ENCODE results near the gene RPL37A.
A peak's percentile ranks its signal among the peaks of the same experiment; 100 is the strongest.
"Not testable (repeated sequence)": the region's sequence is repeated elsewhere in the genome, so short reads cannot be mapped to it uniquely, and the experiment has no call there.

RPL37A gene

DNA sequence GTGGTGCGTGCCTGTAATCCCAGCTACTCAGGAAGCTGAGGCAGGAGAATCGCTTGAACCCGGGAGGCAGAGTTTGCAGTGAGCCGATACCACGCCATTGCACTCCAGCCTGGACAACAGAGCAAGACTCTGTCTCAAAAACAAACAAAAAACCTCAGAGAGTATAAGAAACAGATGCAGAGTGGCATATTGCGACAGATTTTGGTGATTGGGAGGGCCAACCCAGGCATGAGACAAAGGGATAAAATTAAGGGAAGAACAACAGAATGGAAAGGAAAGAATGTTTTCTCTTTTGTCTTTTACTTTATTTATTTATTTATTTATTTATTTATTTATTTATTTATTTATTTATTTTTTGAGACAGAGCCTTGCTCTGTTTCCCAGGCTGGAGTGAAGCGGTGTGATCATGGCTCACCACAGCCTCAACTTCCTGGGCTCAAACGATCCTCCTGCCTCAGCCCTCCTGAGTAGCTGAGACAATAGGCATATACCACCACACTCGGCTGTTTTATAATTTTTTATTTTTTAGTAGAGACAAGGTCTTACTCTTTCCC is 20.0 kb downstream of the RPL37A start:
- DNase-seq, result not testable (repeated sequence)

DNA sequence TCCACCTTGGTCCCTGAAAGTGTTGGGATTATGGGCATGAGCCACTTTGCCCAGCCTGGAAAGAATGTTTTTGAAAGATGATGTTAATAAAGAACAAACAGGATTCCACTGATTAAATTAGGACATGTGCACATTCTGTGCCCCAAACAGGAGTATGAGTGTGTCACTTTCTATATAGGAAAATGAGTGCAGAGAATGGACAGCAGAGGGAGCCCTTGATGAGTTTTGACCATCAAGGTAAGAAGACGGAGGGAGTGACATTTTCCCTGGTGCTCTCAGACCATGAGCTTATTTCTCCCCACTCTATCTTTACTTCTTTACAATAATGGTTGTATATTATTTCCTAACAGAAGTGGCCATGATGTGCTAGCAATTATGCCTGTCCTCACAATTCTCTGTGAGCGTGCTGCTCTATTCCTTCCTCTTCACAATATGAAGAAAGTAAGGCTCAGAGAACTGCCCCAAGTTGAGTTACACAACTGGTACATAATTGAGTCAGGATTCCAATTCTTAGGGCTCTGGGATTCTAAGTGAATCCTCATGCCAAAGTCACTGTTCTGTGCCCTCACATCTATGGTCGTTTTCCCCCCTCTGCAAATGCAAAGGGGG is 20.6 kb downstream of the RPL37A start:
- DNase-seq, result peak; percentile 68

DNA sequence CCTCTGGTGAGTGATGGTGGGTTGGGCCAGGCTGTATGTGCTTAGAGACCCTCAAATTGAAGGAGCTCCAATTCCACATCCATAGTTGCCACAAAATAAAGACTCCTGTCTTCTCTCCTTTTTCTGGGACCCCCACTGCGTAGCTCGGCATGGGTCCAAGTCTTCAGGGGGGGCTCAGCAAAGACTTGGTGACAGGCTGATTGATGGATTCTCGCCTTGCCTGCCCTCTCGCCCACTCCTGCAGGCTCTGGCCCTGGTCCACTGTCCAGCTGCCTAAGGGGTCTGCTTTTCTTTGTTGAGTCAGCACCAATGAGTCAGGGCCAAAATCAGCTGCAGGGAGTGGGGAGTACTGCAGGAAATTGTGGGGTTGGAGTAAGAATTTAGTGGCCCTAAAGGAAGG is 21.5 kb downstream of the RPL37A start:
- no peak for DNase-seq

GRCh38 chr2:216522892-216523502 is 24.4 kb downstream of the RPL37A start:
- no peak for DNase-seq

DNA sequence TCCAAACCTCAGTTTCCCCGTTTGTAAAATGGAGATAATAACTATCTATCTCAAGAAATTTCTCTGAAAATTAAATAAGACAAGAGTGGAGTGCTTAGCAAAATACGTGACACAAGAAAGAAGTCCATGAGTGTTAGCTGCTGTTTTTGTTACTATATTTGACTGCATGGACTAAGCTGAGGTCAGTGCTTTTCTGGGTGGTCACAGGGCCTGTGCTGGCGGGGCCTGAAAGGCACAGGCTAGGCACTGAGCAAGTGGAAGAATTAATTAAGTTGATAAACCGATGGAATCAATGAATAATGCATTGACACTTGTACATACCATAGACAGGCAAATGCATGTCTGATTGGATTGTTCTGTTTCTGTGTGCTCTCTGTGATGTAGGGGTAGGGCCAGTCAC is 27.3 kb downstream of the RPL37A start:
- no peak for DNase-seq

DNA sequence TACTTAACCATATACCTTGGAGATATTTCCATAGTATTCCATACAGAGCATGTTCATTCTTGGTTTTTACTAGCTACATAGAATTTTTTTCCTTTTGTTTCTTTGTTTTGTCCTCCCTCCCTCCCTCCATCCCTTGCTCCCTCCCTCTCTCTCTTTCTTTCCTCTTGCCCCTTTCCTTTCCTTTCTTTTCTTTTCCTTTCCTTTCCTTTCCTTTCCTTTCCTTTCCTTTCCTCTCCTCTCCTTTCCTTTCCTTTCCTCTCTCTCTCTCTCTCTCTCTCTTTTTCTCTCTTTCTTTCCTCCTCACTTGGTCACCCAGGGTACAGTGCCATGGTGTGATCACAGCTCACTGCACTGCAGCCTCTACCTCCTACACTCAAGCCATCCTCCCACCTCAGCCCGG is 28.3 kb downstream of the RPL37A start:
- DNase-seq, result no peak

DNA sequence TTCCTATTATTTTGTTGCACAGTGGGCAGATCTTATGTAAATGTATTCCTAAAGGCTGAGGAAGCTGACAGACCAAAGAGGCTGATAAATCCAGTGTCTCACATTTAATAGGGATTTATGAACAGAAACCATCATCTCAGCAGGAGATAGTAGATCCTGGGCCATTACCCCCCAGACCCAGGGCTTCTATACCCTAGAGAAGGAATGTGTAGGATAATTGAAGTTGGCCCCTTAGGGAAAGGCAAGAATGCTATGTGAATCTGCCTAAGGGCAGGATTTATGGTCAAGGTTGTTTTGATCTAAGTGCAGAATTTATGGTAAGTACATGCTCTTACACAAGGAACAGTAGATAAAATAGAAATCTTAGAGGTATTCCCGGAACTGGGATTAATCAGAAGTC is 29.0 kb downstream of the RPL37A start:
- no peak for DNase-seq

DNA sequence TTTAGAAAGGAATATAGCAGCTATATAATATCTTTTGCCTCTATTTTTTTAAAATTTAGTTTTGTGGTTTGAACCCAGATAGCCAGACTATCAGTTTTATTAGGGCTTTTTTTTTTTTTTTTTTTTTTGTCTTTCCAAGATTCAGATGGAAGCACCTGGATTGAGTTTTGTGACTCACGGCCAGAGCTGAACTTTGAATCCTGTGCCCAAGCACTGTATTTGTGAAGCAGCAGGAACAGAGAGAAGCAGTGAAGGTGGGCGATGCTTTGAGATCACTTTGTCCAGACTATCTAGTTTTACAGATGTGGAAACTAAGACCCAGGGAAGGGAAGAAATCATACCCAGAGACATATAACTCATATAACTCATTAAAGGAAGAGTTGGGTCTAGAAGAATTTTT is 33.9 kb downstream of the RPL37A start:
- no peak for DNase-seq

DNA sequence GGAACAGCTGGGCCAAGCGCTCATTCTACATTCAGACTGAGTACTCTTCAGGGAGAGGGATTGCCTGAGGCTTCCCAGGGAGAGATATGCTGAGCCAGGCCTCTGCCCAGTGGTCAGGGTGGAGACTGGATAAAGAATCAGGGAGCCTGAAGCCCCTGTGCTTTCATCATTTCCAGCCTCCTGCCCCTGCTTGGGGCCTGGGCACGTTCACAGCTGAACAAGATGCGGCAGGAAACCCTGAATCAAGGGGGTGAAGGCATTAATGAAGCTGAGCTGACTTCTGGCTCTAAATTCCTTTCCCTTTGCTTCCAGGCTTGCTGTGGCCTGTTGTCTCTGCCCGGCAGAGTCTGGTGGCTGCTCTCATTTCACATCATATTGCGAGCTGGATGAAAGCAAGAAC is 35.0 kb downstream of the RPL37A start:
- no peak for DNase-seq

- no peak for DNase-seq
These were observed 36.2 kb downstream of the RPL37A start for GRCh38 chr2:216534809-216535208.

- DNase-seq, result no peak
These were observed 36.9 kb downstream of the RPL37A start for GRCh38 chr2:216535454-216535995.

GRCh38 chr2:216536734-216537210 is 38.1 kb downstream of the RPL37A start:
- no peak for DNase-seq

DNA sequence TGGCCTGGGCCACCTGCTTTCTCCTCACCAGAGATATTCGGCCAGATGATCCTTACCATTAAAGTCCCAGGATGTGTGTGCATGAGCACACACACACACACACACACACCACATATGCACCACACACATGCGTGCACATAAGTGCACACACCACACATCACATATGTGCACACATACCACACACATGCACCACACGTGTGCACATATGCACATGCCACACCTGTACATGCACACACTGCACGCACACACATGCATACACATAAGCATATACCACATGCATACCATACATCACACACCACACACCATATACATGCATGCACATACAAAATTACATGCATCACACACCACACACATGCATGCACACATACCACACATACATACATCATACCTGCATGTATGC is 38.7 kb downstream of the RPL37A start:
- no peak for DNase-seq

DNA sequence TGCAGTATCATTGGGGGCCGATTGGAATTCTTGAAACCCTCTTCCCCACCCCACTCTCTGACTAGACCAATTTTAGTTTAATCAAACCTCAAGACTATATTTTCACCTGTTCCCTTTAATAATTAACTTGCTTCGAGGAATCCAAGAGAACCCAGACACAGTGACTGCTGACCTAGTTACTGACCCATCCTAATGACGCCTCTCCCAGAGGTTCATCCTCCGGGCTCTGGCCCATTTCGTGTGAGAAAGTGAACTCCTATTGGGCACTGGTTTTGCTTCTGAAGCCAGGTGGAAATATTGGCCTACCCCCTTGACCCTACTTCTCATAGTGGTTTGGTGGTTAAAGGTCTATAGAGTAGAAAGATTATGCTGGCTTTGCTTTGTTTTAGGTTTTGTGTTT is 39.9 kb downstream of the RPL37A start:
- DNase-seq, result no peak

DNA sequence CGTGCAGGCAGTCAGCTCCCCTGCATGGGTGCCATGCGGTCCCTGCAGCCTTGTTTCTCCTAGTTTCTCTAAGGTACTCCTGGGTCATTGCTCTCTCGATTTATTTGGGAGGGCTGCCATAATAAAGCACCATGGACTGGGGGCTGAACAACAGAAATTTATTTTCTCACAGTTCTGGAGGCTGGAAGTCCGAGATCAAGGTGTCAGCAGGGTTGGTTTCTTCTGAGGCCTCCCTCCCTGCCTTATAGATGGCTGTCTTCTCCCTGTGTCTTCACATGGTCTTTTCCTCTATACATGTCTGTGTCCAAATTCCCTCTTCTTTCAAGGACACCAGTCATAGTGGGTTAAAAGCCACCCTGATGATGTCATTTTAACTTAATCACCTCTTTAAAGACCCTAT is 40.5 kb downstream of the RPL37A start:
- no peak for DNase-seq

DNA sequence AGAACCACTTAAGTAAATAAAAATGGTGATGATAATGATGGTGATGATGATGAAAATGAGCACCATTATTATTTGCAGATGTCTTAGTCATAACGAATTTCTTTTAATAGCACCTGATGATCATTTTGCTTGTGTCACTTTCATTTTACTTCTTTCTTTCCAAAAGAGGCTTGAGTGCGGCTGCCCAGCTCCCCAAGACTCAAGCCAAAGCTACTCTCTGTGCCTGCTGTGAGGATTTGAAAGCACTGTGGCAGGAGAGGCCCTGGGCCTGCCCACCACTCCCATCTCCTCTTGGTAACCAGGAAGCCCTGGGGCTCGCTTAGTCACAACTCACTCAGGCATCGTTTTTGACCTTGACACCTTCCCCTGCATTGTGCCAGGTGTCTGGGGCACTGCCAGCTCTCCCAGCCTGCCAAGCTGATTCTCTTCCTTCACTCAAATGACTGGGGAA is 41.2 kb downstream of the RPL37A start:
- no peak for DNase-seq

DNA sequence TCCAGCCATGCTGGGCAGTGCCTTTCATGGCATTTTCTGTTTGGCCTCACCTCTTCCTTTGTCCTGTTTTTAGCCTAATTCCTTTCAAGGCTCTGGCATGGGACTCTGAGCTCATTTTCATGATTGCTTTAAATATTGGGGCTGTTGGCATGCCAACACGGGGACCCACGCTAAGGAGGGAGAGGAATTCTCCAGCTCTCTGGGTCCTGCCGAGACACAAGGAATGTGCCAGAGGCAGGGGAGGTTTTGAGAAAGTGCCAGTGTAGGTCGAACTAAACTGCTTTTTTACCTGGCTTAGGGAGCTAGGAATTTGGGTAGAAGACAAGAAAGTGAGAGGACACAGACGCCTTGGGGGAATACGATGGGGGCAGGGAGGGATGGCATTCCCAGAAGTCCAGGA is 42.3 kb downstream of the RPL37A start:
- no peak for DNase-seq

DNA sequence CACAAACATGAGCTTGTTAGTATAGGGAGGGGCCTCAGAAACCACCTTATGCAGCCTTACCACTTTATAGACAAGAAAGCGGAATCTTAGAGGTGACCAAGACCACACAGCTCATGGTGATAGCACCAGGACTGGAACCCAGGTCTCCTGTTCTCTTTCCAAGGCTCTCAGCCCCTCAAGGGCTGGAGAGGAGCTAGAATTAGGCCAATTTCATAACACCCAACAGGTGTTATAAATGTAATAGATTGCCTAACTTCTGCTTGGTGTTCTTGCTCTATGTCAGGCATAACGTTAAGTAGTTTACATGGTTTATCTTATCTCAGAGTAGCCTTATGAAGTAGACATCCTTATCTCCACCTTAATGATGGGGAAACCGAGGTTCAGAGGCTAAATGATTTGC is 42.9 kb downstream of the RPL37A start:
- no peak for DNase-seq

DNA sequence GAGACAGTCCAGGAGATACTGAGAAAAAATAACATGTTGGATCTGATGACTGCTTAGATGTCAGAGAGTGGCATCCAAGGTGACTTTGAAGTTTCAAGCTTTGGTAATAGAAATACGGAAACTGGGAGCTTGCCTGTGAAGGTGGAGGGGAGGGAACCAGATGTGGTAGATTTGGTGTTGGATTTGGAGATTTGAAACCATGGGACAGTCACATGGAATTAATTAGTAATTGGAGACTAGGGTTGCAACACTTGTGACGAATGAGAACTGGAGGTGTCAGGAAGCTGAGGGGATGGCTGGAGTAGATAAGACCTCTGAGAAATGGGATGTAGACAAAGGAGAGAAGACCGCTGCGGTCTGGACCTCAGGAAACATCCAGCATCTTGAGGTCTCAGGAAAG is 46.7 kb downstream of the RPL37A start:
- DNase-seq, result no peak

GRCh38 chr2:216546241-216546640 is 47.6 kb downstream of the RPL37A start:
- no peak for DNase-seq

DNA sequence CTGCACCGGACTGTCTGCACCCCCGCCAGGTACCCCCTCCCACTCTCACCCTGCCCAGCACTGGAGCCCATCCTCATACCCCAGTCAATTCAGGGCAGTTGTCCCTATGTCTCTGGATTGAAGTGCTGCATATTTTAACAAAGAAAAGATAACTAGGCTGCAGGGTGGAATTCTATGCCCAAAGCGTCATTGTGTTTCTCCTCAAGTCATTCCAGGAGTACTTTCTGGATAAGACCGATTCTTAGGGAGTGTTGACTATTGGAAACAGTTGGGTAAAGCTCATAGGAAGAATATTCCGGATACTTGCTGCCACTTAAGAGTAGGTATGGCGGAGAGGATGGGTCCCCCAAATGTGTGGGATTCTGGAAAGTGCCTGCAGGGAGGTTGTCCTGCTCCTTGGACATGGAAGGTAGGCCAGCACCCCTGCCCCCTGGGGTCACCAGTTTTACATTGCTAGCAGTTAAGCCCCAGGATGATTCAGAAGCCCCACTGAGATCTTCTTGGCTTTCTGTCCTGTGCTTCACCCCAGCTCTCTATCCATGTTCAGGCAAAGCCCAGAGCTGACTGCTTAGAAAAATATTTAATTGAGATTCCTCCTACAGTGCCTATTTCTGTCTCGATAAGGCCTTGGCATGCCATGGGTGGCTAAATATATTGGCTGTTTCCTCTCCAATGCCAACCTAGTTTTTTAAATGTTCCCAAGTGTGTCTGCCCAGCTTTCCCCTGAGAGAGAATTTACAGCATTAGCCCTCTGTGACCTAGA is 48.2 kb downstream of the RPL37A start:
- no peak for DNase-seq

- no peak for DNase-seq
These were observed 50.3 kb downstream of the RPL37A start for GRCh38 chr2:216548901-216549331.

DNA sequence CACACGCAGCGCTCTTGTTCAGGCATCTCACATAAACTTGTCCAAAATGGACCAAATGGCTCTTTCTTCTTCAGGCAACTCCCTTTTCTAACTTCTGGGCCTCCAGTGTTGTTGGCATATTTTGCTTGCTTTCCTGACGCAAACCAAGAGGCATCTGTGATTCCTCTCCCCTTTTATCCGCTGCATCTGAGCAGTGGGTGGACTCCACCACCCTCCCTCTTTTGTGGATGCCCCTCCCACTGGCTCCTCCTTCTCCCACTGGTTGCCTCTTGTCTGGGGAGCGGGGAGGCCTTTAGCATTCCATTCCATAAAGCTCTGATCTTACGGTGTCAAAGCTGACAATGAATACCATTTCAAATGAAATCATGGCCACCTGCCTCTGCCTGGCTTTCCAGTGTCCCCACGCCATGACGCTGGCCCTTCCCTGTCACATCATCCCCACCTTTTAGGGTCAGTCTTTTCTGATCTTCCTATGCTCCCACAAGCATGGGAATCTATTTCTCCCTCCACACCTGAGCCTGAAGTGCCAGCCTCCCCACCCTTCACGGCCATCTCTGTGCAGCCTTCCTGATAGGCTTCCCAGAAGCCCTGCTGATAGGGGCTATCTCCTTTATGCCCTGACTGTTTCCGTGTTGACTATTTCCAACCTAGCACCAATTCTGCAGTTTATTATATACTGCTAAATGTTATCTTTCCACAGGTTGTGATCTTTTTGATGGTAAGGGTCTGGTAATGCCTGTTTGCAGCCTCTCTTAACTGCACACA is 51.5 kb downstream of the RPL37A start:
- no peak for DNase-seq

Data from activated CD4-positive, alpha-beta T cell treated with anti-CD3 and anti-CD28 coated beads, Interleukin-10, Interleukin-2, amounts not matched to agents 100 ng/mL and 50 ng/mL, durations not matched to agents 16 hours and 8 hours (primary cell).